Endodermal cell (in vitro differentiated cells): Measurements from ENCODE around the gene KAZN. TPM values are rescaled to one million over a fixed set of nuclear protein-coding genes. Genes with fewer than 3 reads are reported as not detected.

Experiments used
- DNase-seq: peaks from one replicate; pipeline ENCODE4 v3.0.0-alpha.2; 2017
- H3K27ac ChIP-seq: 2 replicates; pipeline ENCODE4 v1.5.1; 2013; ENCODE audit warnings: mild to moderate bottlenecking, low read depth, low read length, moderate library complexity
- H3K27me3 ChIP-seq: 2 replicates; pipeline ENCODE4 v1.6.1; 2013; ENCODE audit warnings: mild to moderate bottlenecking, low read length, moderate library complexity; ENCODE audit not compliant: insufficient read depth, control insufficient read depth, poor library complexity, severe bottlenecking
- H3K36me3 ChIP-seq: 2 replicates; pipeline ENCODE4 v1.7.0; 2013; ENCODE audit warnings: mild to moderate bottlenecking, low read length, moderate library complexity; ENCODE audit not compliant: control insufficient read depth, insufficient read depth
- H3K4me1 ChIP-seq: one replicate; pipeline ENCODE4 v1.7.0; 2013; ENCODE audit warnings: low read length; ENCODE audit not compliant: control insufficient read depth, insufficient read depth
- H3K4me3 ChIP-seq: 2 replicates; pipeline ENCODE4 v1.5.1; 2013; ENCODE audit warnings: mild to moderate bottlenecking, low read length, moderate library complexity
- H3K9ac ChIP-seq: 2 replicates; pipeline ENCODE4 v1.6.1; 2013; ENCODE audit warnings: mild to moderate bottlenecking, low read length, moderate library complexity; ENCODE audit not compliant: poor library complexity, severe bottlenecking; ENCODE audit errors: extremely low read depth
- H3K9me3 ChIP-seq: 2 replicates; pipeline ENCODE4 v1.6.1; 2013; ENCODE audit warnings: mild to moderate bottlenecking, low read length, moderate library complexity; ENCODE audit not compliant: control insufficient read depth
- H3K27ac Mint-ChIP-seq: 2 replicates; pipeline ENCODE4 v1.8.0; 2020; ENCODE audit warnings: mixed read lengths
- H3K27me3 Mint-ChIP-seq: 2 replicates; pipeline ENCODE4 v1.8.0; 2021; ENCODE audit warnings: mild to moderate bottlenecking, mixed read lengths; ENCODE audit not compliant: insufficient read depth
- H3K36me3 Mint-ChIP-seq: 2 replicates; pipeline ENCODE4 v1.8.0; 2020; ENCODE audit warnings: low read depth, mixed read lengths
- H3K4me1 Mint-ChIP-seq: 2 replicates; pipeline ENCODE4 v1.8.0; 2020; ENCODE audit warnings: mixed read lengths
- H3K4me3 Mint-ChIP-seq: 2 replicates; pipeline ENCODE4 v1.8.0; 2020; ENCODE audit warnings: mild to moderate bottlenecking, moderate library complexity, mixed read lengths
- H3K9me3 Mint-ChIP-seq: 2 replicates; pipeline ENCODE4 v1.8.0; 2020; ENCODE audit warnings: mild to moderate bottlenecking, mixed read lengths
- WGBS, 2 experiments: methylation state at CpG; one replicate each; pipeline versions ENCODE4 v1.1.5 to v1.1.7; 2013; ENCODE audit warnings: missing lambda C conversion rate in 2 of 2, mixed read lengths in 1 of 2; ENCODE audit not compliant: insufficient coverage in 1 of 2, insufficient read length in 1 of 2; 5-methylcytosine and 5-hydroxymethylcytosine counted together
- total RNA-seq, 2 donors: library from RNA; stranded (reverse); fragmentation: NEBNext Ultra II Directional in 1 of 2; extraction: Animal tissue kit (Norgen Biotek cat#: 25700) in 1 of 2; gene quantifications; 2 replicates in 1 of 2; 3 replicates in 1 of 2; pipeline ENCODE4 v1.2.1, GENCODE V29; 2021
- TF ChIP-seq, protein P1 (sequence below): fragments of 200-600 bp; sonication (generic); conservative IDR thresholded peaks from 2 replicates; pipeline ENCODE4 v1.5.0; 2021; ENCODE audit warnings: antibody characterized with exemption, mild to moderate bottlenecking

KAZN gene
- total RNA-seq, 2 donors from 2014 or later: 12.4 to 13.9 TPM

DNA sequence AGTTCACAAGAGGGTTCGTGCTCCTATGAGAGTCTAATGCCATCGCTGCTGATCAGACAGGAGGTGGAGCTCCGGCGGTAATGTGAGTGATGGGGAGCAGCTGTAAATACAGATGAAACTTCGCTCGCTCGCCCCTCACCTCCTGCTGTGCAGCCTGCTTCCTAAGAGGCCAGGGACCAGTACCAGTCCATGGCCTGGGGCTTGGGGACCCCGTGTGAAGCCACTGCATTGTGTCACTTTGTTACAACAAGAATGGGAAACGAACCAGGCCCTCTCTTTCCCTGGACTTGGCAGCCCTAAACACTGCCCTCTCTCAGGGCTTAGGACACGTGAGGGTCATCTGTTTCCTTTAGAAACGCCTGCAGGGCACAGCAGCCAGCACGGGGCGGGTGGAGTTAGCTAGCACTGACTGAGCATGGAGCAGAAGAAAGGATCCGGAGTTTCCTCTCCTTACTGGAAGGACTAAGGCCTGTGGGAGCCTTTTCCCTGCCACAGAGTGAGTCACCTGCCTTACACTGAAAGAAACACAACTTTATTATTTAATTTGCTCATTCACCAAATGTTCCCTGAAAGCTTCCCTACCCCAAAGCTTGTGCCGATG is 369.9 kb downstream of the KAZN start:
- Histone ChIP-seq H3K27me3 (no peaks in the 10 kb centered on the region), H3K36me3 (no peaks in the 10 kb centered on the region), H3K4me1 (no peaks in the 10 kb centered on the region), H3K27ac (peak overlapping the region; percentile 87), H3K9ac (no peak overlapping the region), H3K9me3 (peaks cover 6% of the 10 kb centered on the region), H3K4me3 (no peak overlapping the region)
- DNase-seq: no peak
- WGBS, 2 experiments: 69 to 85% methylated on average over 6 to 15 of the region's 15 CpGs
- H3K27me3 Mint-ChIP-seq: no peaks in the 10 kb centered on the region
- H3K36me3 Mint-ChIP-seq: peaks cover 17% of the 10 kb centered on the region
- no peak overlapping the region for H3K27ac Mint-ChIP-seq
- peaks cover 7% of the 10 kb centered on the region for H3K9me3 Mint-ChIP-seq
- TF ChIP-seq, protein P1, sequence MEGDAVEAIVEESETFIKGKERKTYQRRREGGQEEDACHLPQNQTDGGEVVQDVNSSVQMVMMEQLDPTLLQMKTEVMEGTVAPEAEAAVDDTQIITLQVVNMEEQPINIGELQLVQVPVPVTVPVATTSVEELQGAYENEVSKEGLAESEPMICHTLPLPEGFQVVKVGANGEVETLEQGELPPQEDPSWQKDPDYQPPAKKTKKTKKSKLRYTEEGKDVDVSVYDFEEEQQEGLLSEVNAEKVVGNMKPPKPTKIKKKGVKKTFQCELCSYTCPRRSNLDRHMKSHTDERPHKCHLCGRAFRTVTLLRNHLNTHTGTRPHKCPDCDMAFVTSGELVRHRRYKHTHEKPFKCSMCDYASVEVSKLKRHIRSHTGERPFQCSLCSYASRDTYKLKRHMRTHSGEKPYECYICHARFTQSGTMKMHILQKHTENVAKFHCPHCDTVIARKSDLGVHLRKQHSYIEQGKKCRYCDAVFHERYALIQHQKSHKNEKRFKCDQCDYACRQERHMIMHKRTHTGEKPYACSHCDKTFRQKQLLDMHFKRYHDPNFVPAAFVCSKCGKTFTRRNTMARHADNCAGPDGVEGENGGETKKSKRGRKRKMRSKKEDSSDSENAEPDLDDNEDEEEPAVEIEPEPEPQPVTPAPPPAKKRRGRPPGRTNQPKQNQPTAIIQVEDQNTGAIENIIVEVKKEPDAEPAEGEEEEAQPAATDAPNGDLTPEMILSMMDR: no peak
- H3K4me3 Mint-ChIP-seq: no peak overlapping the region
- peaks cover 1% of the 10 kb centered on the region for H3K4me1 Mint-ChIP-seq

DNA sequence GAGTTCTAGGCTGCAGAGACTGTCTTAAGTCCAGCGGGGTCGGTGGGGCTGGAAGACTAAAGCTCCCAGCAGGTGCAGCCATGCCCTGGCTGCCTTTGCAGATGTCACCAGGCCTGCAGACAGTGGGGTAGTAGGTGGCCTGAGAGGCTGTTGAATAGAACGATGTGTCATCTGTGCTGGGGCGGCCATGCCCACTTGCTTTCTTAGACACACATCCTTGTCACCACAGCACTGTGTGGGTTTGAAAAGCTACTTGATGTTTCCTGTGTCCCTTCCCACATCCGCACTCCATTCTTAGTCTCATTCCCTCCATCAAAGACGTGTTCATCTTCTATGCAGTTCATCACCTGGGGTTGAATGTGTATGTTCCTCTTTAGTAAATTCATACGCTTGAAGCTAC is 370.5 kb downstream of the KAZN start:
- H3K36me3 Mint-ChIP-seq: peaks cover 19% of the 10 kb centered on the region
- Histone ChIP-seq H3K4me1 (no peaks in the 10 kb centered on the region), H3K9ac (no peak overlapping the region), H3K9me3 (peaks cover 11% of the 10 kb centered on the region), H3K27me3 (no peaks in the 10 kb centered on the region), H3K4me3 (no peak overlapping the region), H3K36me3 (no peaks in the 10 kb centered on the region), H3K27ac (peak overlapping the region; percentile 87)
- no peak for DNase-seq
- peaks cover 13% of the 10 kb centered on the region for H3K9me3 Mint-ChIP-seq
- no peaks in the 10 kb centered on the region for H3K27me3 Mint-ChIP-seq
- H3K27ac Mint-ChIP-seq: no peak overlapping the region
- TF ChIP-seq, protein P1: no peak
- peaks cover 1% of the 10 kb centered on the region for H3K4me1 Mint-ChIP-seq
- no peak overlapping the region for H3K4me3 Mint-ChIP-seq
- 80 to 87% methylated on average over 3 to 7 of the region's 7 CpGs for WGBS, 2 experiments

DNA sequence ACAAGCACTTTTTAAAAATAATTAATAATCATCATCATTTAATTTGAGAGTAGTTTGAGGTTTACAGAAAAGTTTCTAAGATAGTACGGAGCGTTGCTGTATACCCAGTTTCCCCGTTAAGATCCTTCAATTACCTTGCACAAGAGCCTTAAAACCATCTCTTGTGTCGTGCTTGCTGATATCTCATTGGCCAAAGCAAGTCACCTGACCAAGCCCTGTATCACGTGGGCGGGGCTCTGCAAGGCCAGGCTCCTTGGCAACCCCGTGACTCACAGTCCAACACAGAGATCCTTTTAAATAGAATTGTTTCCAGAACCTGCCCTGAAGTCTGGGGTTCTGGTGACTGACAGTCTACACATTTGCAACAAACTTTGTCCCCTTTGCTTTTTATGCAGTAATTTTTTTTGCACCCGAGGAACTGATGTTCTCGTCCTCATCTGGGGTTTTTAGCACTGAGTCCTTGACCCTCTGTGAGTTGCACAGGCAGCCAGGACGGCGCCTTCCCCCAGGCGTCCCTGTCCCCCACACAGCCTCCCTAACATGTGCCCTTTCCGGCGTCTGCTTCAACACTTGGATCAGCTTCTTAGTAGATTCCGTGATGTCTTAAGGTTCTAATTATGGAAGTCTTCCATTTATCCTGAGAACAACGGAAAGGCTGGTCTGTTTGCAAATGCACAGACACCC is 371.8 kb downstream of the KAZN start:
- Histone ChIP-seq H3K4me1 (no peaks in the 10 kb centered on the region), H3K9ac (no peak overlapping the region), H3K4me3 (no peak overlapping the region), H3K27ac (no peak overlapping the region), H3K36me3 (no peaks in the 10 kb centered on the region), H3K9me3 (peaks cover 14% of the 10 kb centered on the region), H3K27me3 (no peaks in the 10 kb centered on the region)
- peak; percentile 63 for DNase-seq
- Mint-ChIP-seq H3K27me3 (no peaks in the 10 kb centered on the region), H3K27ac (no peak overlapping the region), H3K9me3 (peaks cover 13% of the 10 kb centered on the region), H3K4me3 (no peak overlapping the region), H3K36me3 (peaks cover 19% of the 10 kb centered on the region), H3K4me1 (peaks cover 1% of the 10 kb centered on the region)
- 90 to 91% methylated on average over 10 to 16 of the region's 16 CpGs for WGBS, 2 experiments
- TF ChIP-seq, protein P1: no peak
